ENCODE data around the gene ASAP2. TPM values are rescaled to one million over a fixed set of nuclear protein-coding genes. Genes with fewer than 3 reads are reported as not detected.

Gene ASAP2
- total RNA-seq, 1 donor from 2014 or later: 60.7 TPM

GRCh38 chr2:9337901-9338300 lies 131.3 kb downstream of the ASAP2 start:
- Mint-ChIP-seq H3K36me3 (ENCODE audit: low read depth) (peaks cover 36% of the 10 kb centered on the region), H3K27ac (ENCODE audit: unreplicated experiment) (peak overlapping the region; percentile 2), H3K4me3 (ENCODE audit: unreplicated experiment) (no peak overlapping the region), H3K27me3 (ENCODE audit: low read depth) (no peaks in the 10 kb centered on the region), H3K9me3 (ENCODE audit: low read depth) (no peaks in the 10 kb centered on the region), H3K4me1 (ENCODE audit: low read depth) (peaks cover 40% of the 10 kb centered on the region)
- TF ChIP-seq, protein P1, sequence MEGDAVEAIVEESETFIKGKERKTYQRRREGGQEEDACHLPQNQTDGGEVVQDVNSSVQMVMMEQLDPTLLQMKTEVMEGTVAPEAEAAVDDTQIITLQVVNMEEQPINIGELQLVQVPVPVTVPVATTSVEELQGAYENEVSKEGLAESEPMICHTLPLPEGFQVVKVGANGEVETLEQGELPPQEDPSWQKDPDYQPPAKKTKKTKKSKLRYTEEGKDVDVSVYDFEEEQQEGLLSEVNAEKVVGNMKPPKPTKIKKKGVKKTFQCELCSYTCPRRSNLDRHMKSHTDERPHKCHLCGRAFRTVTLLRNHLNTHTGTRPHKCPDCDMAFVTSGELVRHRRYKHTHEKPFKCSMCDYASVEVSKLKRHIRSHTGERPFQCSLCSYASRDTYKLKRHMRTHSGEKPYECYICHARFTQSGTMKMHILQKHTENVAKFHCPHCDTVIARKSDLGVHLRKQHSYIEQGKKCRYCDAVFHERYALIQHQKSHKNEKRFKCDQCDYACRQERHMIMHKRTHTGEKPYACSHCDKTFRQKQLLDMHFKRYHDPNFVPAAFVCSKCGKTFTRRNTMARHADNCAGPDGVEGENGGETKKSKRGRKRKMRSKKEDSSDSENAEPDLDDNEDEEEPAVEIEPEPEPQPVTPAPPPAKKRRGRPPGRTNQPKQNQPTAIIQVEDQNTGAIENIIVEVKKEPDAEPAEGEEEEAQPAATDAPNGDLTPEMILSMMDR (IDR thresholded peaks at IDR 0.05): no peak
- DNase-seq (ENCODE audit: low spot score): no peak

GRCh38 chr2:9341337-9341887 lies 134.8 kb downstream of the ASAP2 start:
- no peak for DNase-seq (ENCODE audit: low spot score)
- Mint-ChIP-seq H3K36me3 (ENCODE audit: low read depth) (peaks cover 33% of the 10 kb centered on the region), H3K4me3 (ENCODE audit: unreplicated experiment) (no peak overlapping the region), H3K9me3 (ENCODE audit: low read depth) (no peaks in the 10 kb centered on the region), H3K27ac (ENCODE audit: unreplicated experiment) (no peak overlapping the region), H3K27me3 (ENCODE audit: low read depth) (no peaks in the 10 kb centered on the region), H3K4me1 (ENCODE audit: low read depth) (peaks cover 21% of the 10 kb centered on the region)
- TF ChIP-seq, protein P1 (IDR thresholded peaks at IDR 0.05): no peak

DNA sequence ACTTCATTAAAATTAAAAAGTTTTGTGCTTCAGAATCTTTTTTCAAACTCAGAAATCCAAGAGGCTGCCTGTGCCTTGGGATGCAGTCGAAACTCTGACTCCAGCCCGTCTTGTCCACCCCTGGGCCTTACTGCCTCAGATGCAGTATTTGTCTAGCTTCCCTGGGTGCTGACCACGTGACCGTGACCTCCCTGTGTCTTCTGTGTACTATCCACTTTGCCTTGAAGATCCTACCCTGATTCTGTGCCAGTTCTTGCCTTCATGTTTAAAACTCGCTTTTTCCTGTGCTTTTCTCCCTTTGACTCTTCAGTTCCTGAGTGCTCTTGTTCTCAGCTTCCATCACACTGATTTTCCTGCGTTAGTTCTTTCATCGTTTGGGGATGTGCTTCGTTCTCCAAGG lies 136.0 kb downstream of the ASAP2 start:
- DNase-seq (ENCODE audit: low spot score): no peak
- peaks cover 34% of the 10 kb centered on the region for H3K36me3 Mint-ChIP-seq (ENCODE audit: low read depth)
- H3K9me3 Mint-ChIP-seq (ENCODE audit: low read depth): no peaks in the 10 kb centered on the region
- H3K4me1 Mint-ChIP-seq (ENCODE audit: low read depth): peaks cover 9% of the 10 kb centered on the region
- H3K4me3 Mint-ChIP-seq (ENCODE audit: unreplicated experiment): no peak overlapping the region
- no peak overlapping the region for H3K27ac Mint-ChIP-seq (ENCODE audit: unreplicated experiment)
- no peaks in the 10 kb centered on the region for H3K27me3 Mint-ChIP-seq (ENCODE audit: low read depth)
- TF ChIP-seq, protein P1 (IDR thresholded peaks at IDR 0.05): no peak

GRCh38 chr2:9343524-9343923 lies 136.9 kb downstream of the ASAP2 start:
- H3K27me3 Mint-ChIP-seq (ENCODE audit: low read depth): no peaks in the 10 kb centered on the region
- H3K4me1 Mint-ChIP-seq (ENCODE audit: low read depth): no peaks in the 10 kb centered on the region
- H3K27ac Mint-ChIP-seq (ENCODE audit: unreplicated experiment): no peak overlapping the region
- DNase-seq (ENCODE audit: low spot score): no peak
- peaks cover 27% of the 10 kb centered on the region for H3K36me3 Mint-ChIP-seq (ENCODE audit: low read depth)
- TF ChIP-seq, protein P1 (IDR thresholded peaks at IDR 0.05): no peak
- H3K4me3 Mint-ChIP-seq (ENCODE audit: unreplicated experiment): no peak overlapping the region
- H3K9me3 Mint-ChIP-seq (ENCODE audit: low read depth): no peaks in the 10 kb centered on the region

DNA sequence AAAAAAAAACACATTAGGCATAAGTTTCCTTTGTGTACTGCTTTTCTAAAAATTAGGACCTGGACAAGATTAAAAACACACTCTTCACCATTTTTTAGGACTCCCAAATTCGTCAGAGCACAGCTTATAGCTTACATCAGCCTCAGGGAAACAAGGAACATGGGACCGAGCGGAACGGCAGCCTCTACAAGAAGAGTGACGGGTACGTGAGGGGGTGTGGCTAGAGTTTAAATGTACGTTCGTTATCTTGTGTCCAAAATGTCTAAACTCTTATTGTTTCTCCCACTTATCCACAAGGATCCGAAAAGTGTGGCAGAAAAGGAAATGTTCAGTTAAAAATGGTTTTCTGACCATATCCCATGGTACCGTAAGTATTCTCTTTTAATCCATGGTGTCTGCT lies 137.8 kb downstream of the ASAP2 start:
- Mint-ChIP-seq H3K27me3 (ENCODE audit: low read depth) (no peaks in the 10 kb centered on the region), H3K27ac (ENCODE audit: unreplicated experiment) (no peak overlapping the region), H3K4me3 (ENCODE audit: unreplicated experiment) (no peak overlapping the region), H3K9me3 (ENCODE audit: low read depth) (no peaks in the 10 kb centered on the region), H3K4me1 (ENCODE audit: low read depth) (no peaks in the 10 kb centered on the region), H3K36me3 (ENCODE audit: low read depth) (peaks cover 26% of the 10 kb centered on the region)
- TF ChIP-seq, protein P1 (IDR thresholded peaks at IDR 0.05): no peak
- no peak for DNase-seq (ENCODE audit: low spot score)

All from chondrocyte (in vitro differentiated cells).